HG03135 (cell line): ENCODE data around the gene NPAS3.

ENCODE experiments used
- ATAC-seq: cut with Tn5 transposase; IDR thresholded peaks from one replicate; pipeline ENCODE4 v1.9.1; 2021; ENCODE audit warnings: mild to moderate bottlenecking, moderate library complexity; ENCODE audit not compliant: unreplicated experiment

NPAS3 gene

DNA sequence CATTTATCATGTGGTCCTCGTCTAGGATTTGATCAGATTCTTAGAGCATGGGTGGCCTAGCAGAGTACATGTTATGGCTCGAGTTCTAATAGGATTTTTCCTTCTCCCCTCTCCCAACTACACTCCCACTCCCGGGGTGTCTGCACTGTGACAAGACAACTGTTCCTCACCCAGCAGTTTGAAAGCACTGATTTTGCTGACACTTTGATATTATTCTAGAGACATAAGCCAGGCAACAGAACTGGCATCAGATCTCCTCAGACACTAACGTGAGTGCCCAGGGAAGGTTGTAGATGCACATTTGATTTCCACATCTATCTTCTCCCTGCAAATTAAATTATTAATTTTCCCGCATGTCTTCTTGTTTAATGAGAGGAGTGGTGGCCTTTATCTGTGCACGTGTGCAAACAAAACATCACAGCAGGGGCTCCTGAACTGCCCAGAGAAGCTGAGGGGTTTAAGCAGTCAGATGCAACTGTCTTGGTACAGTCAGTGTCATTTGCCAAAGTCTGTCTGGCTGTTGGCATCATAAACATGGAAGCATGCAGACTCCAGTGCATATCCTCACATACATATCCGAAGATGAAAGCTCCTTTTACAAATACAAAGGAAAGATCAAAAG lies 491.8 kb downstream of the NPAS3 start:
- ATAC-seq: no peak

DNA sequence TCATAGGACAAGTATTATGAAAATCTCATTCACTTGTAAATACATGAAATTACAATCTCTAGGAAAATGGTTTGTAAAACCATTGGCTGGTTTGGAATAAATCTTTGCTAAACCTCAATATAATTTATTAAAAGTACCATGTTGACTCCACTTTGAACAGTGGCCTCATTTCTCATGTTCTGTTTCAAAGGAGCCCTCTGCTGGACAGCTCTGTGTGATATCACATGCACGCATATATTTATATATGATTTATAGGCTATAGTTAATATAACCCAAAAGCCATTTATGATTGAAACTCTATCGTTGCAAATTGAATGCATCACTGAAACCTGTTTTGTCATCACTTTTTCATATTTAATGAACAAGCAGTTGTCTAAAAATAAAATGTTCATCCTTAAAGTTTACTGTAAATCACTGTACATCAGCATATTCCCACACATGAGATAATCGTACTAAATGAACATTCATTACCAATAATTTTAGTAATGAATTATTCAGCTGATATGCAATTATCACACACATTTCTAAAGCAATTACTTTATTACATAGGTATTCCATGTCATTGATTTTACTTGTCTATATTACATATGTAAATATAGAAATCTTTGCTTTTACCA lies 493.8 kb downstream of the NPAS3 start:
- ATAC-seq: no peak

DNA sequence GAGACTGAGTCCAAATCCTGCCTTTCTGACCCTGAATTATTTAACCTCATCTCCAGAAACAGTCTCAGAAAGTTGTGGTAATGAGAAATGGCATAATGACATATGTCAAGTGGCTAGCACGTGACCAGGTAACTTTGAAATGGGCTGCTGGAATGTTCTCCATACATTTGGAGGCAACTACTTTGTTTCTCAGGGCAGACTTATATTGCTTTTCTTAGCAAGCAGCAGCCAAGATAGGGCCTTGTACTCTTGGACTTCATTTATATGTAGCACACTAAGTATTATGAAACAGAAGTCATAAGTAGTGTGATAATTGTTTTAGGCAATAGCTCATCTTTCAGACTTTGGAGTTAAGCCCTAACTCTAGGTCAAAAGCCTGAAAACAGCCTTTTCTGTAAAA lies 494.7 kb downstream of the NPAS3 start:
- ATAC-seq: no peak

DNA sequence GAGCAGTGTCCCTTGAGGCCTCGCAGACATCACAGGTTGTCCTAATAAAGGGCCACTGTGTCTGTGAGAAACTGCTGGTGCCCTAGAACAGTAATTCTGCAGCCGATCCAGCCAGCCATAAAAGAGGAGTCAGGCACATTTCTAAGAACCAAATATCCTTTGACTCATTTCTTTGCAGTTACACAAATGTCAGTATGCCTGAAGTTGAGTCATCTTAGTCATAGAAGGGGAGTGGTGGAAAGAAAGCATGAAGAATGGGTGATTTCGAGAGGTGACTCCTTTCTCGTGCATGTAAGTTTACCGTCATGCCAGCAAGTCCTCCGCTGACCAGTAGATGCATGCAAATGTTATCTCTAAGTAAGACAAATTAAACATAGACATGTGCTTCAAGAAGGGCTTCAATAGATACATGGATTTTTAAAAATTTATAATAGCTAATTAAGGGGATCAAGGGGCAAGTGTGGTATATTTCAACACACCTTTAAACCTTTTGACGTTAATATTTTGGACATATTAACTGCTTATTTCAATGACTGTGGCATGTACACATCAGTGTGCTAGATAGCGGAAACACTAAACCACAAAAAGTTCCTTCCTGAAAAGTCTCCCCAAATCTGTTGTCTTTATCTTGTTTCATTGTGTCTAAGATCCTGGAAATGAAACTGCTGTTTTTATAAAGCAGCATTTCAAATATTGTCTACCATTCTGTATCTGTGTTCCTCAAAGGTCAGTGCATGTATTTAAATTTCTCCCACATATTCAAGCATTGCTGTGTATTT lies 497.4 kb downstream of the NPAS3 start:
- no peak for ATAC-seq

DNA sequence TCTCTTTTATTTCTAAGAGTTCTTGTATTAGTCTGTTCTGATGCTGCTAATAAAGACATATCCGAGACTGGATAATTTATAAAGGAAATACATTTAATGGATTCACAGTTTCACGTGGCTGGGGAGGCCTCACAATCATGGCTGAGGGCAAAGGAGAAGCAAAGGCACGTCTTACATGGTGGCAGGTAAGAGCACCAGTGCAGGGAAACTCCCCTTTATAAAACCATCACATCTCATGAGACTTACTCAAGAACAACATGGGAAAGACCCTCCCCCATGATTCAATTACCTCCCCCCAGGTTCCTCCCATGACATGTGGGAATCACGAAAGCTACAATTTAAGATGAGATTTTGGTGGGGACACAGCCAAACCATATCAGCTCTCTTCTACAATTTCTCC lies 503.0 kb downstream of the NPAS3 start:
- ATAC-seq: no peak

DNA sequence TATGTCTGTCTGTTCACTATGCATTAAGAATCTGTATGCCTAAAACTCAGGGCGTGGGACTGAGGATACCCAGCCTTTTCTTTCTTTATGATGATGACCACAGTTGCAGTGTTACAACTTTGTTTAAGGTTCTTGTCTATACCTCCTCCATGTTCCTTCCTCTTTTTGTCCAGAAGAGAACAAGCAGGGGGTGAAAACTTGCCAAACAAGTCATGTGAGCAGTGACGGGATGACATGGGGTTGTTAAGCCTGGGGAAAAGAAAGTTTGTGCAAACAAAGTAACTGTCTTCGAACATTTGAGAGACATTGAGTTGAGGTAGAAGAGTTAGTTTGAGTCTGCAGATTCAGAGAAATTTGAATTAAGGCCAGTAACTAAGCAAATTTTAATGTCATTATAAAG lies 505.5 kb downstream of the NPAS3 start:
- ATAC-seq: no peak

DNA sequence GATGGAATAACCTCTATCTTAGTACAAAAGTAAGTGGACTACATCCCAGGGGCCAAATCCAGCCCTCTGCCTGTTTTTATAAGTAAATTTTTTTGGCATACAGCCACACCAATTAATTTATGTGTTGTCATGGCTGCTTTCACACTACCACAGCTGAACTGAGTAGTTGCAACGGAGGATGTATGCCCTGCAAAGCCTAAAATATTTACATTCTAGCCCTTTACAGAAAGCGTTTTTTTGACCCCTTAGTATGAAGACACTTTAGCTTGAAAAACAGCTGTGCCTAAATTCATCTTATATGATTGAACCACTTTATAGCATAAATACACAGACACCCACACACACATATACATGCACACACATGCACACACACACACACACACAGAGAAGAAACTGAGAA lies 510.6 kb downstream of the NPAS3 start:
- no peak for ATAC-seq

DNA sequence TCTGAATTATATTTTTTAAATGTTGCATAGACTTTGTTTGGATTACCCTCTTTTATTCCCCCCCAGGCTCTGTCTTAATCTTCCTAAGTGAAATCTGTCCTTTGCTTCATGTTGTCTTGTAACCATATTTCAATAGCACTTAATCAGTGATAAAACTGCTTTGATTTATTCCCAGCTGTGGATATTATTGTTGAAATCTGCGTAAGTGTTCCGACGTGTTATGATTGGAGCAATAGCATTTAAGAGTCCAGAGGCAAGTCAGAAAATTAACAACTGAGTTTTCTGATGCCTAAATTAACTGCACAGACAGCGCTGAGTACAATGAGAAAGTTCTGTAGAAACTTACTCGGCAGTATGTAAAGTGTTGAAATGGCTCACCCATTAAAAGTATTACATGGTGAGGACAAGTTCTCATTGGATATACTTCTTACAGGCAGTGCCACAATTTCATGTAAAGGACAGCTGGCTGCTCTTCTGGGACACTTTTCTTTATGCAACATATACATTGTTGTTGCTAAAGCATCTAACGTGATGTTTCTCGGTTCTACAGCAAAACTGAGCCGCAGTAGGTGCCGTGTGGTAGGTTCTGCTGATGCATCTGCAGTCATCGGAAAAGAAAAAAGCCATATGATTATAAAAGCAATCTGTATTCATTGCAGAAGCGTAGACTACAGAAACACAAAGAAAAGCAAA lies 511.2 kb downstream of the NPAS3 start:
- ATAC-seq: no peak

DNA sequence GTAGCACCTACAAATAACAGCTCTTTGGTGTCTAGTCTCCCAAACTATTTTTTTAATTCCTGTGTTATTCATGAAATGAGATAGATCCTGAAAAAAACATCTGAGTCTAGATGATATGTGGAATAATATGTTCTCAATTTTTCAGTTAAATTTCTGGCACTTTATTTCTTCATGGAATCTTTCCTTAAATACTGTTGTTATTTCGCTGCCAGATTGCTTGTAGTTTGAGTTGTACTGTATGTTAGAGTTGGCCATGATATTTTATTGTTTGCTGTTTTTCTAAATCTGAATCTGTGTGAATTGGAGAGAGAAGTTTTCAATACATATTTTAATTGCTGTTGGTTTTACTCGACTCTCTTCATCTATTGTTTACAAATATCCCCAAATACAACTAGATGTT lies 511.7 kb downstream of the NPAS3 start:
- no peak for ATAC-seq

DNA sequence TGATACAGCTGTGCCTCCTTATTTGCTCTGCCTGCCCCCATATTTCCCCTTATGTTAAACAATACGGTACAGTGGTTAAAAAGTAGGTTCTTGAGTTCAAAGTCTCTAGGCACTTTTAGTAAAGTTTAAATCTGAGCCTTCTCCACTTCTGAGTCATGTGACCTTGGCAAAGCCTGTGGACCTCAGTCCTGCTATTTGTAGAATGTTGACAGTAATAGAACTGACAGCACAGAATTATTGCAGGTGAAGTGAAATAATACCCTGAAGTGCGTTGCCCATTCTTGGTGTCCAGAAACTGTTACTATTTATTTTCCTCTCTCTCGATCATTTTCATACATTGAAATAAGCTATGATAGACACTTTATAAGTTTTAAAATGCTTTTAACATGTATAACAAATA lies 512.5 kb downstream of the NPAS3 start:
- no peak for ATAC-seq

DNA sequence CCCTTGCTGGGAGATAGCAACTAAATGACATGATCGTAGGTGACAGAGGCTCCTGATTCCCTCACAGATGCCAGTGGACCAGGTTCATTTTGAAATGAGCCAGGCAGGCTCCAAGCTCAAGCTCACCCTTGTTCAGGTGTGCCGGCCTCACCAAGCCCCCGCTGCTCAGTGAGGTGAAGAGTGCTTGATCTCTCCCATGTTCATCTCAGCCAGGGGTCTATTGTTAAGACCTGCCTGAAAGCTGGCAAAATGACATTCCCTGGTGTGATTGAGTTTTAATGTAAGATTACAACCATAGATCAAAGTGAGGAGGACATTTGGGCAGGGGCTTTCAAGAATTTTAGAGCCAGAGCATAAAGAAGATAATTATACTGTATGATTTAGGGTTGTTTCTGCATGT lies 514.3 kb downstream of the NPAS3 start:
- ATAC-seq: no peak

DNA sequence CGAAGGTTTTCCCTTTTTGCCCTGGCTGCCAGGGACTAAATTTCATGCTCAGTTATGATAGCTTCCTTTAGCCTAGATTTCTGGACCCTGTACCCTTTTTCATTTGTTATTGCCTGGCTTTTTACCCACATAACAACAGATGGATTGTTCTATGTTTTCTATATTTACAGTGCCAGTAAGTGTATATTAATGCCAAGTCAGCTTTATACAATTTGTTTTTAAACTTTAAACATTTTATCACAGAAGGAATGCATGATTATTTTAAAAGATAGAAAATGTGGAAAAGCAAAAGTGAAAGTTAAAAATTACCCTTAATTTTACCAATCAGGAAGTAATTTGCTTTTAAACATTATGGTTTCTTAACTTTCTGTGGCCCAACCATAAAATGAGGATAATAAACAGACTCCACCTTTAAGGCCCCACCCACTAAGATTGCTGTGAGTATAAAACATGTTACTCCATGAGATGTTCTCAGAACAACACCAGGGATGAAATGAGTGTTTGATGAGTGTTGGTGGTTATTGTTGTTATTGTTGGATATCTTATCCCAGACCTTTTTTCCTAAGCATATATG lies 515.4 kb downstream of the NPAS3 start:
- no peak for ATAC-seq

DNA sequence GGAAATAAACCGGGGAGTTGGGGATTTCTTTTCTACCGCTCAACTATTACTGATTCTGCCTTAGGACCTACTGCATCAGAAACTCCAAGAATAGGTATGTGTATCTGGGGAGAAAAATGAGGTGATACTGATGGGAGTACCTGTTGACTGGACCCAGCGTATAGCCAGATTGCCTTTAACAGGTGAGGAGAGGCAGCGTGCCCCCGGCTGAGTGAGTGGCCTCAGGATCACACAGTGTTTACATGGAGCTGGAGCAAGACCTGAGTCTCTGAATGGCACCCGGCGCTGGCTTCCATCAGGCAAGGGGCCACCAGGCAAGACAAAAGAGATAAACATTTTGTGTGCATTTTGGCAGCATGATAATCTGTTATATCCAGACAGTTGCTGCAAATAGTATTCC lies 516.0 kb downstream of the NPAS3 start:
- no peak for ATAC-seq

DNA sequence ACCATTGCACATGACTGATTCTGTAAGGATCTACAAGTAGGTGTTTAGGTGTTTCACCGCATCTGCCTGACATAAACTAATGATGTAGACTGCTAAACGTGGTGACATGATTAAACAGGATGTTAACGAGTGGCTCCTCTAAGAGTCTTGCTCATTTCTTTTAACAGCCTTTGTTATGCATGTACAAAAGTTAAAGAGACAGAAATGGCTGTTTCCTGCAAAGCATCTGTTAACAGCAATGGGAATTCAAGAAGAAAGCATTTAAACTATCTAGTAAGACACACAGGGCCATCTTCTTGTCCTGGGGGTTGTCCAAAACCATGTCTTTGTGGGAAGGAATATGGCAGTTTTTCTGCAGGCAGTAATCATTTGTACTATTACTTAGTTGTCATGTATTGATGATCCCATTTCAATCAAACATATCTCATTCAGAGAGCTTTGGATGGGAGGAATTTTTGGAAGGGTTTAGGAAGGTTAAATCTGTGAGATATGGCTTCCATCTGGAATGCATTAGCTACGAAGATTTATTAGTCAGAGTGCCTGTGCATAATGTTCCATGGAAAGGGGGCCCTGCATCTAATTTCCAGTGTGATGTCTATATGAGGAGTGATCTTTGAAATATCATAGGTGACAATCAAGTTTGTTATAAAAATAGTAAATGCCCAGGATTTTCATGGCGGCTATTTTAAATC lies 517.1 kb downstream of the NPAS3 start:
- no peak for ATAC-seq

DNA sequence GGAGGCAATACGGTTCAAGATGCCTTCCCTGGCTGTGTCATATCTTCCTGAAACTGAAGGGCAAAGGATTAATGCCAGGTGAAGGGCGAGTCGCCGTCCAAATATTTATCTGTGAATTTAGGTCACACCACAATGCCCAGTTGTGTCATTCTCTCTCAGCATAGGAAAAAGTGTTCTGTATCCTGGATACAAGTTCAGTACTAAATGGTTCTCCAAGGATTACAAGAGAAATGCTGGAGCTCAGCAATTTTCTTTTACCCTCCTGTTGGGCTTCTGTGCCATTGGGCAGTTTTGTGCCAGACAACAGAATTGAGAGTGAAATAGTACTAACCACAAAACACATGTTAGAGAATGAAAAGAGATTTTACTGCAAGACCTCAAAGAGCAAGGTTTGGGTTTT lies 518.3 kb downstream of the NPAS3 start:
- ATAC-seq: no peak

DNA sequence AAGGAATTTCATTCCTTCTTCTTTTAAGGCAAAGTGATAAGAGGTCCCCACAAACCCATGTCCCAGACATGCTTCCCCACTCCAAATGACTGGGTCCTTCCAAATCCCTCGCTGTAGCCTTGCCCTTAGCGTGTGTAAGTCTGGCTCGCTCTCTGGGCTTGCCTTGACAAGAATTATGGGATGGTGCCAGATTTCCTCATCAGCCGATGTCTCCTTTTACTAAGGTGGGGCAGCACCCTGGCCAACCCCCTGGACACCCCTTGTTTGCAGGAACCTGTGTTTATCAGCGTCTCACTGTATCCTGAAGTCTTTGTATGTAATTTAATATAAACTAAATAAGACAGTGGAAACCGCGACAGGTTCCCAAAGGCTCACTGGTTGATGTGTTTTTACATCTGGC lies 518.9 kb downstream of the NPAS3 start:
- no peak for ATAC-seq

DNA sequence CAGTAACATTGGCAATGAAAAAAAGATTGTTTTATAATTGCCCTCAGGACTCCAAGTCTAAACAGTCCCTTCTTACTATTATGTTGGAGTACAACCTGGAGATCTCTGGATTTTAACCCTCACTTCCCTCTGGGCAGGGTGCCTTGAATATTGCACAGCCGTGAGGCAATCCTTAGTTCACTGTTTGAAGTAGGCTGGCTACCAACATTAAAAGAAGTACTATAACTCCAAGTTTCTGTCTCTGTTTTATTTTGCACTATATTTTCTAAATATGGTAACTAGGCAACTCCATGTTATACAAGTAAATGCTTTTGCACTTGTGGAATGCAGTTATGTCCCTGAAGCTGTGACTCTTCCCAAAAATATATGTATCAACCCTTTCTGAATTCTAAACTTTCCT lies 521.5 kb downstream of the NPAS3 start:
- ATAC-seq: no peak

DNA sequence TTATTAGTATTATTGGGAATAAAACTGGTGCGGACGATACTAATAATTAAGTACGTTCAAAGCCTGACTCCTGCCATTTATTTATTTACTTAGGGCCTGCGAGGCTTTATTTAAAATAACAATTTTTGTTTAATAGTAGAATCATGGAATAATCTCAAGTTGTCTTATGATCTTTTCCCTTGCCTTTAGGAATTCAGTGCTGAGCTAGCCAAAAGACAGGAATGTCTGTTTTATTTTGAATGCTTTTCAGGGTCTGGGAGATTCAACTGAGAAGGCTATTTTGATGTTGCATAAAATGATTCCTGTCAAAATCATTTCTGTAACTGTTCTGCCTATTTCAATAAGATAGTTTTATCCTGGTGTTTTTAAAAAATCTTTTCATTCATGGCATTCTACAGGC lies 522.4 kb downstream of the NPAS3 start:
- no peak for ATAC-seq

DNA sequence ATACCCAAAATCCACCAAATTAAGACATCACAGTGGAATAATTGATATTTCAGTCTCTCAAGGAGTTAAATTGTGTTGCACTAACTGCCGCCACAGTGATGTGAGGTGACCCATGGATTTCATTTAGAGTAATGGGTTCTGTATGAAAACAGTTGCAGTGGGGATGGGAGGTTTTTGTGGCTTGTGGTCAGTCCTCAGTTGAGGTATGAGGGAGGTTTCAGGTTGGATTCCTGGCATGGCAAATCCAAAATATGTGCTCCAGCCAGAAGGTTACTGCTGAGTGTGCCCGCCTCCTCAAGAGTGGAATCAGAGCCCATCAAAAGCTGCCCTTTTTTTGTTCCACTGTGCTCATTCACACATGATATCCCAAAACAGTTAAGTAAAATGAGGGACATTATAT lies 525.1 kb downstream of the NPAS3 start:
- ATAC-seq: no peak

DNA sequence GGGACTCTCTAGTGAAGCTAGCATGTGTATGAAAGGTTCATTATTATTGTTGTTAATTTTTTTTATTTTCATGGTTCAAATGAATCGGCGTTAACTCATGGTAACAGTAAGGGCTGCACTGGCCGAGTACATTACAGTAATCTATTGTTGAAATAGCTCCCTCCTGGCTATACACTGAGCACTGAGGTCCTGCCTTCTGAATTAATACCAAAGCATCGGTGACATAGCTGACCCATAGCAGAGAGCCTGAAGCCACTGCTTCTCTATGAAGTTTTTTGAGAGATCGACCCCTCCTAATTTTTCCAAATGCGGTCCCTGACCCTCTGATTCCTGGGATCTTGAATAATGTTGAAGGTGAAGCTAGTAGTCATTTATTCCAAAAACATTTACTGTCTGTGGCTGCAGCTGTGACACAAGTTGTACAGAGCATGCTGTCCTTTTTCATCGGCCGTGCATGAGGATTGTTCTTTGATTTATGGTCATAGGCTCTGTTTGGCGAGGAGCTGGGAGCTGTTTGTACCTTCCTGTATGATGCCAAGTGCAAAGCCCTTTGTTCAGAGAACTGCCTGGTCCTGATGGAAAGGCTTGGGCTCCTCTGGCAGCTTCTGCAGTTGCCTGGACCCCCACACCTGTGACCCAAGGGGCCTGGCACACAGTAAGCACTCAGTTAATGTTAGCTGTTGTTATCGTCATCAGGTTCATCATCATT lies 525.7 kb downstream of the NPAS3 start:
- ATAC-seq: no peak
